Stimulated activated naive CD8-positive, alpha-beta T cell treated with anti-CD3 and anti-CD28 coated beads, Interleukin-15, amount 100 ng/mL, for 72 hours (primary cell): ENCODE measurements around the gene SPTBN5.

Source experiments
- ATAC-seq: fragments of 150-1000 bp; cut with Tn5 transposase; 2 replicates; pipeline ENCODE4 v1.10.0; 2021; ENCODE audit warnings: mild to moderate bottlenecking, moderate library complexity
- DNase-seq, 2 donors: peaks; one replicate each; pipeline ENCODE4 v3.0.0; 2021 to 2022
- H3K27ac Mint-ChIP-seq, 2 donors: one replicate each; pipeline ENCODE4 v1.8.0; 2022; ENCODE audit warnings: mild to moderate bottlenecking in 2 of 2, mixed read lengths in 2 of 2, moderate library complexity in 2 of 2
- H3K27me3 Mint-ChIP-seq: one replicate; pipeline ENCODE4 v1.8.0; 2022; ENCODE audit warnings: mixed read lengths
- H3K4me1 Mint-ChIP-seq: one replicate; pipeline ENCODE4 v1.8.0; 2022; ENCODE audit warnings: mild to moderate bottlenecking, mixed read lengths
- H3K4me3 Mint-ChIP-seq, 2 donors: one replicate each; pipeline ENCODE4 v1.8.0; 2022; ENCODE audit warnings: mild to moderate bottlenecking in 2 of 2, mixed read lengths in 2 of 2, moderate library complexity in 1 of 2
- H3K9me3 Mint-ChIP-seq, 2 donors: one replicate each; pipeline ENCODE4 v1.8.0; 2022; ENCODE audit warnings: mixed read lengths in 2 of 2

SPTBN5 gene

DNA sequence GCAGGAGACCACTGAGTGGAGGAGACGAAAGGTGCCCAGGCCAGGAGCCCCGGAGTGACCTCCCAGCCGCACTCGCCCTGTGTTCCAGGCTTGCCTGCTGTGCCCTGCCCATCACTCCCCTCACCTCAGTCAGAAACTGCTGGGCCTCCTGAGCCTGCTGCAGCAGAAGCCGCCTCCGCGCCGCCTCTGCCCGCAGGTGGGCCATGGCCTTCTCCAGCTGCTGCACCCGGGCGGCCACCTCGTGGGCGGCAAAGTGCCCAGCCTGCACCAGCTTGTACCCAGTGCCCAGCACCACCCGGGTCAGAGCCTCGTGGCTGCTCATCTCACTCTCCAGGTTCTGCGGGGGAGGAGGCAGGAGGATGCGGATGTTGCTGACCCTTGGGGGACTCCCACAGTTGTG, 37.6 kb downstream of the SPTBN5 start:
- no peak for DNase-seq

DNA sequence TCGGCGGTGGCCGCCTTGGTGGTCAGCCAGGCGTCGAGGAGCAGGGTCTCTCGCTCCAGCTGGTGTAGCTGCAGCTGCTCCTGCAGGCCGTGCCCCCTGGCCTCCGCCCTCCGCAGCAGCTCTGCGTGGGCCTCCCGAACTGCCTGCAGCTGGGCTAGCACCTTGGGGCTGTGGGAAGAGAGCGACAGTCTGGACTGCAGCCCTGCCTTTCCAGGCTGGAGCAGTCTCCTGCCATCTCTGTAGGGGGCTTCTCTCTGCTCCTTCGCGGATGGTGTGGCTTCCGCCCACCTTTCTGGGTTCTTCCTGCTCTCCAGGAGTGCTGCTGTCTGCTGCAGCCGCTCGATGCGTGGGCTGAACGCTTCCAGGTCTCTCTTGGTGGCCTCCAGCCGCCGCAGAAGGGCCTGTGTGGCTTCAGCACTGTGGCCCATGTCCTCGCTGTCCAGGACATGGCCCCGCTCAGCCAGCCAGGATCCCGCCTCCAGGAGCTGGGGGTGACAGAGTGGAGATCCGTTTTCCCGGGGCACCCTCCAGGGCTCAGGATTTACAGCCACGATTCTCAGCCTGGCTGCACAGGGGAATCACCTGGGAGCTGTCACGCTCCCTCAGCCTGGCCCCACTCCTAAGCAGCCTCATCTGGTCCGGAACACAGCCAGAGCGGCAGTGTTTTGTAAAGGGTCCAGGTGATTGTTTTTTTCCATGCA, 38.4 kb downstream of the SPTBN5 start:
- no peak for ATAC-seq
- Mint-ChIP-seq H3K4me3 (no peak overlapping the region), H3K4me1 (peaks cover 6% of the 10 kb centered on the region), H3K27me3 (peaks cover 6% of the 10 kb centered on the region), H3K27ac (peak overlapping the region in 1 of 2 donors; percentile 90), H3K9me3 (no peaks in the 10 kb centered on the region)
- no peak for DNase-seq

More for the DNA sequence above, 37.6 kb downstream of the SPTBN5 start:
- Mint-ChIP-seq H3K9me3 (no peaks in the 10 kb centered on the region), H3K4me3 (no peak overlapping the region), H3K4me1 (peaks cover 12% of the 10 kb centered on the region), H3K27ac (no peak overlapping the region), H3K27me3 (peaks cover 8% of the 10 kb centered on the region)
- no peak for ATAC-seq

DNA sequence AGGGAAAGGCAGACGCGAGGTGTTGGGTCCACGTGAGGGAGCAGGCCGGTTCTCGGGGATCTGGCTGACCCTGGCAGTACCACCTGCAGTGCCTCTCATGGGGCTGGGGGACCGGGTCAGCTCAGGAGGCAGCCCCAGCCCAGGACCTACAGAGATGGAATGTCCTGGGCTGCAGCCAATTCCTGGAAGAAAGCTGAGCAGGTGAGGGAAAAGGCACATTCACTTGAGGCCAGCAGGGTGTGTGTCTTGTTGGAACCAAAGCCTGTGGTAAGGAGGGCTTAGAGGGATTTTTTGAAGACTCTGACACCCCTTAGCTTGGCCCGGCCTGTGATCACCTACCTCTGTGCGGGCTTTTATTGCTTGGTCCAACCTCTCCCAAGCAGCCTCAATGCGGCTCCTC, 39.4 kb downstream of the SPTBN5 start:
- ATAC-seq: no peak
- peaks cover 6% of the 10 kb centered on the region for H3K27me3 Mint-ChIP-seq
- no peak overlapping the region for H3K27ac Mint-ChIP-seq
- no peak for DNase-seq
- H3K4me1 Mint-ChIP-seq: no peaks in the 10 kb centered on the region
- H3K4me3 Mint-ChIP-seq: no peak overlapping the region
- H3K9me3 Mint-ChIP-seq: no peaks in the 10 kb centered on the region

DNA sequence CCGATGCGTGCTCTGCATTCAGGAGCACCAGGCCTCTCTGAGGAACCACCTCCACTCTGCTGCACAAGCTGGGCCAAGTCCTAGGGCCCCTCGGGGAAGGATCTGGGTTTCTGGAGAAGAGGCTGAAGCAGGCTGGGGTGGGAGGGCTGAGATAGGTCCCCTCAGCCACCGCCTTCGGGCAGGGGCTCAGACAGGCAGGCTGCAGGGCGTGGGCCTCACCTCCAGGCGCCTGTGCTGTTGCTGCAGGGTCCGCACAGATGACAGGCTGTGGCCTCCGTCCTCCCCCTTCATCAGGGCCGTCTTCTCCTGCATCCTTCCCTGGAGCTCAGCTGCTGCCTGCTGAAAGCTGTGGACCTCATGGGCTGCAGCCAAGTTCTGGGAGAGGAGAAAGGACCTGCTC, 40.0 kb downstream of the SPTBN5 start:
- no peak for ATAC-seq

DNA sequence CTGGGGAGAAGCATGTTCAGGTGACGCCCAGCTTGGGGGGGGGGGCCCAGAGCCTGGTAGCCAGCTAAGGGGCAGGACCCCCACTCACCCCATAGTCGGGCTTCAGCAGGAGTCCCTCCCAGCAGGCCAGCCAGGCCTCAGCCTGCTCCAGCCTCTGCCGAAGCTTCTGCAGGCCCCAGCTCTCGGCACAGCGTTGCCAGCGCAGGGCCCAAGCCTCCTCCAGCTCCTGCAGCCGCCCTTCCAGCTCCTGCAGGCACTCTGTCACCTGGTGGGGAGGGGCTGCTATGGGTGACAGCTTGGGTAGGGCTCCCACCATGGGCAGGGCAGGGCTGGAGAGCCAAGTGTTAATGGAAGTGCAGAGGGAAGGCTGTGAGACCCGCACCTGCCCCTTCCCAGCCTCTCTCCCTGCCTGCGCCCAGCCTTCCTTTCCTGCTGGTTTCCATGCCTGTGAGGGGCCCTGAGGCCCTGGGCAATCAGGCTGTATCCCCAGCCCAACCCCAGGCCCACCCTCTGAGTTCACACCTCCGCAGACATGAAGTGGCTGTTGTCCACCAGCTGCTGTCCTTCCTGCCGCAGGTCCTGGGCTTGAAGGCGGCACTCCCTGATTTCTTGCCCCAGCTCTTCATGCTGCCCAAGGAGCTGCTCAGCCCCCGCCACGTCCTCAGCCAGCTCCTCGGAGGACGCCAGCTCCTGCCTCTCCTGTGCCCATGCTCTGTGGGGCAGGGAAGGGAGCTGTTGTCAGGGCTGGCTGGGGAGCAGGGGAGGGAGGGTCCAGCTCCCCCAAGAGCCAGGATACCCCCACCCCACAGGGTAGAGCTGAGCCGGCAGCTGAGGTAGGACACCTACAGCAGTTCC, 40.9 kb downstream of the SPTBN5 start:
- Mint-ChIP-seq H3K27me3 (peaks cover 6% of the 10 kb centered on the region), H3K4me1 (peaks cover 10% of the 10 kb centered on the region), H3K4me3 (no peak overlapping the region), H3K9me3 (no peaks in the 10 kb centered on the region), H3K27ac (no peak overlapping the region)
- ATAC-seq (no peak), DNase-seq (no peak)

More for the DNA sequence above, 40.0 kb downstream of the SPTBN5 start:
- no peaks in the 10 kb centered on the region for H3K9me3 Mint-ChIP-seq
- H3K27ac Mint-ChIP-seq: no peak overlapping the region
- no peak overlapping the region for H3K4me3 Mint-ChIP-seq
- H3K4me1 Mint-ChIP-seq: peaks cover 4% of the 10 kb centered on the region
- no peak for DNase-seq
- peaks cover 6% of the 10 kb centered on the region for H3K27me3 Mint-ChIP-seq

DNA sequence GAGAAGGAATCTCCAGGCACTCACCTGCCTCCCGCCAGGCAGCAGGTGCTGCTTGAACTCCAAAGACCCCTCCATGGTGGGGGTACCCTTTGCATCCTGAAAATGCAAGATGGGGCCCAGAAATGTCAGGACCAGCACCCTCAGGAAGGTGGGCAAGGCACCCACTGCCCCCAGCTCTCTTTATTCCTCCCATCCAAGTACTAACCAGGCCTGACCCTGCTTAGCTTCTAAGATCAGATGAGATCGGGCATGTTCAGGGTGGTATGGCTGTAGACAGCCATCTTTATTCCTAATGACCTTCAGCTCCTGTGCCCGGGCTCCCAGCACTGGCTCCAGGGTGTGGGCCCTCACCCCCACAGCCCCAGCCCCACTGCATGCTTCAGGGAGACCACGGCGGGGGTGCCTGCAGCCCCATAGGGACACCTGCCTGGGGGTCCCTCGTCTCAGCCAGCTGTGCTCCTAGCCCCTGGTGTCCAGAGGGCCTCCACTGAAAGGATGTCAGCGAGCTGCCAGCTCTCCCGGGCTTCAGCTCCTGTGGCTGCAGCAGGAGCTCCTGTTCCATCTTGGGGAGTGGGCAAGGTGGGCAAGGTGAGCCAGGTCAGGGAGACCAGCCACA, 42.0 kb downstream of the SPTBN5 start:
- Mint-ChIP-seq H3K4me3 (no peak overlapping the region), H3K4me1 (peaks cover 10% of the 10 kb centered on the region), H3K27ac (peak overlapping the region in 1 of 2 donors; percentile 19), H3K27me3 (peaks cover 6% of the 10 kb centered on the region), H3K9me3 (no peaks in the 10 kb centered on the region)
- peak; percentile 14 for ATAC-seq
- no peak for DNase-seq

DNA sequence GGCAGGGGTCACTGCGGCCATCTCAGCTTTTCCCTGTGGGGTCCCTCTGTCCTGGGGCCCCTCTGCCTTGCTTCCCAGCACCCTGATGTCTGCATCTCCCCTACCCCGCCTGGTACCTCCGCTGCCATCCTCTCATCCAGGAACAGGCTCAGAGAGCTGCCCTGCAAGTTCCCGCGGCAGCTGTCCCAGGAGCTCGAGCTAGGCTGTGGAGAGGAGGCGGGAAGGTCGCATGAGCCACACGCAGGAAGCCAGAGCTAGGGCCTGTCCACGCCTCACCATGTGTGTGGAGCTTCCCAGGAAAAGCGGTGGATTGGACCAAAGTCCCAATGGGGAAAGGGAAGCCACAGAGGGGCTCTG, 42.7 kb downstream of the SPTBN5 start:
- H3K27ac Mint-ChIP-seq: peak overlapping the region in 1 of 2 donors; percentile 59
- no peak for ATAC-seq
- no peak overlapping the region for H3K4me3 Mint-ChIP-seq

DNA sequence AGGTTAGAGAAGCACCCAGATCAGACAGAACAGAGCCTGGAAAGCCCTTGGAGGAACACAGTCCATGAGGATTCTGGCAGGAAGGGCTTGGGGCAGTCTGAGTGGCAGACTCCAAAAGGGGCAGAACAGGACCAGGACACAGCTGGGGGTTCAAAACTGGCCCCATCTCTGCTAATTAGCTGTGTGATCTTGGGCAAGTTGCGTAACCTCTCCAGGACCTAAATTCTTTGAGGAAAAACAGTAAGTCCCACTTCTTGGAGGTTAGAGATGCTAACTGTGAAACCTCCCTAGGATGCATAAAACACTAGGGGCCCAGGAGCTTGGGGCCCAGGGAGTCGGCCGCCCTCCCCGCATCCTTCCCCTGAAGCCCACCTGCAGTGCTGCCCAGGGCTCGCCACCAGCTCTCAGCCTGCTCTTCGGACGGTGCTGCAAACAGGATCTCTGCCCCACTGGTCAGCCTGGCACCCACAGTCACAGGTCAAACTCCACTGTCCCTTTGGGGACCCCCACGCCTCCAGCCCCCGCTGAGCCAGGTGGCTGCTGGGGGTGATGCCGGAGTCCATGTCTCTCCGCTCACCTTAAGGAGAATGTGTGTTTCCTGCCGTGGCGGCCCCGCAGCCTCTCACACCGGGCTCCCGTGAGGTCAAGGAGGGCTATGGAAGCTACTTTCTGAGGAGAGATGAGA, 43.2 kb downstream of the SPTBN5 start:
- Mint-ChIP-seq H3K27me3 (peaks cover 6% of the 10 kb centered on the region), H3K9me3 (no peaks in the 10 kb centered on the region), H3K4me1 (peaks cover 10% of the 10 kb centered on the region), H3K27ac (peak overlapping the region in 1 of 2 donors; percentile 59), H3K4me3 (no peak overlapping the region)
- no peak for DNase-seq
- no peak for ATAC-seq

More for the DNA sequence above, 42.7 kb downstream of the SPTBN5 start:
- no peaks in the 10 kb centered on the region for H3K9me3 Mint-ChIP-seq
- H3K27me3 Mint-ChIP-seq: peaks cover 6% of the 10 kb centered on the region
- H3K4me1 Mint-ChIP-seq: peaks cover 10% of the 10 kb centered on the region
- DNase-seq: no peak

DNA sequence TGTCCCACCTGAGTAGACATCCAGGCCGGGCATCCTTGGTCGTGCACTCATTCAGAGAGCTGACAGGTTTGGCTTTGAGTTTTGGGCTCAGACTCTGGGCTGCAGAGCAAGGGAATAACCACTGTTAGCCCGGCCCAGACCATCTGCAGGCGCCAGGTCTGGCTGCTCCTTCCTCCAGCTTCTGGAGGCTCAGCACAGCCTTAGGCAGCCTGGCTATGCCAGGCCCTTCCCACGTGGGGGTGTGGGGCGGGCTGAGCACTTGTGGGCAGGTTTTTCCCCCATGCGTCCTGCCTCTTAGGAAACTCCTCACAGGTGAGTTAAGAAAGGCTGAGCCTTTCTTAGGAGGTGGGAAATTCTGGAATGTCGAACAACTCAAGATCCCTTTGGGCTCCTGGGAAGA, 44.0 kb downstream of the SPTBN5 start:
- ATAC-seq: no peak
- H3K4me1 Mint-ChIP-seq: peaks cover 10% of the 10 kb centered on the region
- H3K27ac Mint-ChIP-seq: no peak overlapping the region
- H3K27me3 Mint-ChIP-seq: peaks cover 6% of the 10 kb centered on the region
- no peak overlapping the region for H3K4me3 Mint-ChIP-seq
- no peak for DNase-seq
- H3K9me3 Mint-ChIP-seq: no peaks in the 10 kb centered on the region

DNA sequence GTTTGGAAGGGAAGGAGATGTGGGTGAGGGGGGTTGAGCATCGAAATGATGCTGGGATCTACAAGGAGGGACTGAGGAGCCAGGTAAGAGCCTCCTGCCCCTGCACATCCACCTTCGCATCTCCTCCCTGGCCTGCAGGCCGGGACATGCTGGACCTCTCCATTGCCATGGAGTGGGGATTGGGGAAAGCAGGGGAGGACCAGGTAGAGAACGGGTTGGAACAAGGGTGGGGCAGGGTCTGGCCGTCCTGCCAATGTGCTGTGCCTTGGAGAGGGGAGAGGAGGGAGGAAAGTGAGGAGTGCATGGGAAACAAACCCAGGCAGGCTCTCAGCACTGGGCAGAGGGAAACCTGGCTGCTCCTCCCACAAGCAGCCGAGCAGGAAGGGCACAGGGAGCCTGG, 44.6 kb downstream of the SPTBN5 start:
- ATAC-seq (no peak), DNase-seq (no peak)
- Mint-ChIP-seq H3K4me1 (peaks cover 10% of the 10 kb centered on the region), H3K27ac (no peak overlapping the region), H3K27me3 (peaks cover 6% of the 10 kb centered on the region), H3K4me3 (no peak overlapping the region), H3K9me3 (no peaks in the 10 kb centered on the region)

DNA sequence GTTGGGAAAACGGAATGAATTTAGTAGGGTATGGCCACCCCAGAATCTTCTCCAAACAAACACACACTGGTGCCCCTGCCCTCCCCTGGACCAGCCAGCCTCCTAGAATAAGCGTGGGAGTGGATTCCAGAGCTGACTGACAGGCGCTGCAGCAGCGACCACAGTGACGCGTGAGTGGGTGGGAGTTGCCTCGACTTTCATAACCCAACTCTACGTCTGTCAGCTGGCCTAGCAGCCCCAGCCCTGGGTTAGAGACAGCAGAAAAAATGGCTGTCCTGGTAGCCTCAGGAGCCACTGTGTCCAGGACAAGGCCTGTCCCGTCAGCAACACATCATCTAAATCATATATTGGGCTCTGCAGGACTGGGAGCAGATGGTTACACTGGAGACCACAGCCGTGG, 45.2 kb downstream of the SPTBN5 start:
- peak; percentile 17 to 23 for DNase-seq

DNA sequence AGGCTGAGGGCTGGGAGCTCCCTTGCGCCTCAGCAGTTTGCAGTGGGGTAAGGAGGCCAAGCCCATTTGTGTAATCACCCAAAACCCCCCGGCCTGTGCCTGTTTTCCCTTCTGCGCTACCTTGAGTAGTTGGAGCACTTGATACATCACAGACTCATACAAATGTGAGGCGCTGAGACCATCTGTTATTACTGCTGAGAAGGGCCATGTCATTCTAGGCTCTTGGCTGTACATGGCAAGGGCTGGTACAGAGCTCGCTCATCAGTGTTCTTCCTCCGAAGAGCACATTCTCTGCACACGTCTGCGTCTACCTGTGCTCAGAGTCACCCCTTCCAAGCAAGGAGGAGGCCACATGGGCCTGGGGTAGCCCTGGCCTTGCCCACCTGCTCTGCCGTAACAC, 45.9 kb downstream of the SPTBN5 start:
- no peak overlapping the region for H3K27ac Mint-ChIP-seq
- DNase-seq (no peak), ATAC-seq (no peak)
- H3K9me3 Mint-ChIP-seq: no peaks in the 10 kb centered on the region
- peaks cover 6% of the 10 kb centered on the region for H3K27me3 Mint-ChIP-seq
- H3K4me1 Mint-ChIP-seq: peaks cover 10% of the 10 kb centered on the region
- no peak overlapping the region for H3K4me3 Mint-ChIP-seq

More for the DNA sequence above, 45.2 kb downstream of the SPTBN5 start:
- Mint-ChIP-seq H3K4me3 (no peak overlapping the region), H3K4me1 (peaks cover 10% of the 10 kb centered on the region), H3K27ac (peak overlapping the region in 1 of 2 donors; percentile 48), H3K9me3 (no peaks in the 10 kb centered on the region), H3K27me3 (peaks cover 6% of the 10 kb centered on the region)
- peak; percentile 33 for ATAC-seq

DNA sequence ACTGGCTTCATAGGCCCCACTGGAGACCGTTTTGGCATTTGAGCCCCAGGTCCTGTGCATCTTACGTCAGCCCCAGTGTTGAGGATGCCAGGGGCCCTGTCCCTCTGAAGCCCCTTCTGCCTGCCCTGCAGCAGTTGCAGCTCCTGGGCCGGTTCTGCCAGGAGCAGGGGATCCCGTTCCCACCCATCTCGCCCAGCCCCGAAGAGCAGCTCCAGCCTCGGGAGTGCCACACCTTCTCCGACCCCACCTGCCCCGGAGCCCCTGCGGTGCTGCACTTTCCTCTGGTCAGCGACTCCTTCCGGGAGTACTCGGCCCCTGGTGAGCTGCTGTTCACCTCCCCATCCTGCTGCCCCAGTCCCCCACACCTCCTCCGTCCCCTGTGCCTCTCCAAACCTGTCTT, 46.6 kb downstream of the SPTBN5 start:
- H3K9me3 Mint-ChIP-seq: no peaks in the 10 kb centered on the region
- peaks cover 10% of the 10 kb centered on the region for H3K4me1 Mint-ChIP-seq
- peaks cover 6% of the 10 kb centered on the region for H3K27me3 Mint-ChIP-seq
- H3K4me3 Mint-ChIP-seq: no peak overlapping the region
- H3K27ac Mint-ChIP-seq: no peak overlapping the region
- ATAC-seq (no peak), DNase-seq (no peak)

DNA sequence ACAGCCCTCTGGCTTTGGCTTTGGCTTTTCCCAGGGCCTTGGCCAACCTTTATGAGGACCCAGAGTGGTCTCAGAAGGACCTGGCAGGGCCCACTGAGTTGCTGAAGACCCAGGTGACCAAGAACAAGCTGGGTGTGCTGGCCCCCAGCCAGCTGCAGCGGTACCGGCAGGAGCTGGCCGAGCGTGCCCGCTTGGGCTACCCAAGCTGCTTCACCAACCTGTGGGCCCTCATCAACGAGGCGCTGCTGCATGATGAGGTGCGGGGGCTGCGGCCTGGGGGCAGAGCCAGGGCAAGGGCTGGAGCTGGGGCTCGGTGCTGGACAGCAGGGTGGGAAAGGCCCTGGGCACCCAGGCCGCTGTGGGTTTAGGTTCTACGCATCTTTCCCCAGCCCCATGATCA, 49.0 kb downstream of the SPTBN5 start:
- Mint-ChIP-seq H3K4me3 (no peak overlapping the region), H3K27me3 (no peaks in the 10 kb centered on the region), H3K27ac (peak overlapping the region in 1 of 2 donors; percentile 76), H3K9me3 (no peaks in the 10 kb centered on the region), H3K4me1 (peaks cover 10% of the 10 kb centered on the region)
- no peak for DNase-seq
- ATAC-seq: no peak

DNA sequence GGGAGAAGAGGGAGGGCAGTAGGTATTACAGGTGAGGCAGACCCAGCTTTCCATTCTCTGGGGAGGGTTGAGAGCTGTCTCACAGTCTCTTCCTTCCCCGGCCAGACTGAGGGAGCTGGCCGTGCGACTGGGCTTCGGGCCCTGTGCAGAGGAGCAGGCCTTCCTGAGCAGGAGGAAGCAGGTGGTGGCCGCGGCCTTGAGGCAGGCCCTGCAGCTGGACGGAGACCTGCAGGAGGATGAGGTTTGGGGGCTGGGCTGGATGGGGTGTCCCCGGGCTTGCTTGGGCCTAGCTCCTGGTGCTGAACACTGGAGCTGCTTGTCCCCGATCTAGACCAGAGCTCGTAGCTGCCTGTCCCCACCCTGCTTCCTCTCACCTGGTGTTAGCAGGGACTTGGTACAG, 50.3 kb downstream of the SPTBN5 start:
- peaks cover 4% of the 10 kb centered on the region for H3K4me1 Mint-ChIP-seq
- H3K9me3 Mint-ChIP-seq: no peaks in the 10 kb centered on the region

More for the DNA sequence above, 50.3 kb downstream of the SPTBN5 start:
- no peak for DNase-seq
- Mint-ChIP-seq H3K27me3 (no peaks in the 10 kb centered on the region), H3K4me3 (no peak overlapping the region), H3K27ac (peak overlapping the region in 1 of 2 donors; percentile 74)
- ATAC-seq: no peak
